Retinal pigment epithelial cell (primary cell): ENCODE measurements around the gene DPAGT1.

Experiments
- DNase-seq: peaks from one replicate; pipeline ENCODE4 v3.0.0-alpha.2; 2010; ENCODE audit warnings: low read depth
- H3K4me3 ChIP-seq: 2 replicates; pipeline ENCODE4 v1.5.1; 2011; ENCODE audit warnings: mild to moderate bottlenecking, low read length, control low read depth, moderate library complexity
- TF ChIP-seq, protein P1 (sequence below): conservative IDR thresholded peaks from 2 replicates; pipeline ENCODE4 v1.5.1; 2011; ENCODE audit warnings: low read depth, low read length, control low read depth, inconsistent platforms

Gene DPAGT1

DNA sequence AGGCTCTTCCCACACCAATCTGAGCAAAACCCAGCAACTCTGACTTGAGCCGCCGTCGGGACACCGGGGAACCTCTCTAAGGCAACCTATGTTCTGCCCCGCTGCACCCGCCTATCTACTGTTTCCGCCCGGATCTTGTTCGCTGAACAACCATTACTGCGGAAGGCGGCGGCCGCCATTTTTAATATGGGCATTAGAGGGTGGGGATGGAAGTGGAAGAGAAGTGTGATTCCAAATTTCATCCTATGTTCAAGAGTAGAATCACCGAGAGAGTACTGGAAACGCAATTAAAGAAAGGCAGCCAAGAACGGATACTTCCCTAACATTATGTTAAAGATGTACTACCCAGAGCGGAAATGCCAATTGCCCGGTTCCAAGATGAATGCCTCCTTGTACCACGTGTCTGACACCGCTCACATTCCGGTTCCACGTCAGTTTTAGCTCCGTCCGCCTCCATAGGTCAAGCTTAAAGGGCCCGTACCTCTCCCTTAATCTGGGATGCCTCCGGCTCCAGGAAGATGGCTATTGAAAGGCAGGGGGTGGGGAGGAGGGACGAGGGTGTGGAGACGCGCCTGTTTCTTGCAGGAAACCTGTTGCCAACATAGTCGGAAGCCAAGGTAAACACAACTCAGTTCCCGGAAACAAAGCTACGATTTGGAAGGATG, at the start of gene DPAGT1:
Gene DPAGT1, minus strand, starts transcription at position 95 of the 665 bp plus-strand sequence. CDS start 198 bp downstream, outside the sequence.
- peak; percentile 90 for DNase-seq
- peak within 1 kb of the TSS; percentile 88 for H3K4me3 ChIP-seq
- TF ChIP-seq, protein P1, sequence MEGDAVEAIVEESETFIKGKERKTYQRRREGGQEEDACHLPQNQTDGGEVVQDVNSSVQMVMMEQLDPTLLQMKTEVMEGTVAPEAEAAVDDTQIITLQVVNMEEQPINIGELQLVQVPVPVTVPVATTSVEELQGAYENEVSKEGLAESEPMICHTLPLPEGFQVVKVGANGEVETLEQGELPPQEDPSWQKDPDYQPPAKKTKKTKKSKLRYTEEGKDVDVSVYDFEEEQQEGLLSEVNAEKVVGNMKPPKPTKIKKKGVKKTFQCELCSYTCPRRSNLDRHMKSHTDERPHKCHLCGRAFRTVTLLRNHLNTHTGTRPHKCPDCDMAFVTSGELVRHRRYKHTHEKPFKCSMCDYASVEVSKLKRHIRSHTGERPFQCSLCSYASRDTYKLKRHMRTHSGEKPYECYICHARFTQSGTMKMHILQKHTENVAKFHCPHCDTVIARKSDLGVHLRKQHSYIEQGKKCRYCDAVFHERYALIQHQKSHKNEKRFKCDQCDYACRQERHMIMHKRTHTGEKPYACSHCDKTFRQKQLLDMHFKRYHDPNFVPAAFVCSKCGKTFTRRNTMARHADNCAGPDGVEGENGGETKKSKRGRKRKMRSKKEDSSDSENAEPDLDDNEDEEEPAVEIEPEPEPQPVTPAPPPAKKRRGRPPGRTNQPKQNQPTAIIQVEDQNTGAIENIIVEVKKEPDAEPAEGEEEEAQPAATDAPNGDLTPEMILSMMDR, result no peak

DNA sequence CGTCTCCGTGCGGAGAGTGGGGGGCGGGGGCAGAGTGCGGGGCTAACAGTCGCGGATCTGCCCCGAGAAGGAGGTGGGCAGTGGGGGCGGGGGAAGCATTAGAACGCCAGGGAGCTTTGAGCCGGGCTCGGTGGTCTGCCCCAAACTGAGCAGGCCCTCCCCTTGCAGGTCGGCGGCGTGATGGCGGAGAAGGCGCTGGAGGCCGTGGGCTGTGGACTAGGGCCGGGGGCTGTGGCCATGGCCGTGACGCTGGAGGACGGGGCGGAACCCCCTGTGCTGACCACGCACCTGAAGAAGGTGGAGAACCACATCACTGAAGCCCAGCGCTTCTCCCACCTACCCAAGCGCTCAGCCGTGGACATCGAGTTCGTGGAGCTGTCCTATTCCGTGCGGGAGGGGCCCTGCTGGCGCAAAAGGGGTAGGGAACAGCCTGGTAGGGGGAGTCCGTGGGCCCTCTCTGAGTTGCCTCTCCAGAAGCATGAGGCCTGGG, 48.2 kb upstream of the DPAGT1 start:
- no peak for DNase-seq
- peak overlapping the region; percentile 51 for H3K4me3 ChIP-seq
- TF ChIP-seq, protein P1, result no peak

DNA sequence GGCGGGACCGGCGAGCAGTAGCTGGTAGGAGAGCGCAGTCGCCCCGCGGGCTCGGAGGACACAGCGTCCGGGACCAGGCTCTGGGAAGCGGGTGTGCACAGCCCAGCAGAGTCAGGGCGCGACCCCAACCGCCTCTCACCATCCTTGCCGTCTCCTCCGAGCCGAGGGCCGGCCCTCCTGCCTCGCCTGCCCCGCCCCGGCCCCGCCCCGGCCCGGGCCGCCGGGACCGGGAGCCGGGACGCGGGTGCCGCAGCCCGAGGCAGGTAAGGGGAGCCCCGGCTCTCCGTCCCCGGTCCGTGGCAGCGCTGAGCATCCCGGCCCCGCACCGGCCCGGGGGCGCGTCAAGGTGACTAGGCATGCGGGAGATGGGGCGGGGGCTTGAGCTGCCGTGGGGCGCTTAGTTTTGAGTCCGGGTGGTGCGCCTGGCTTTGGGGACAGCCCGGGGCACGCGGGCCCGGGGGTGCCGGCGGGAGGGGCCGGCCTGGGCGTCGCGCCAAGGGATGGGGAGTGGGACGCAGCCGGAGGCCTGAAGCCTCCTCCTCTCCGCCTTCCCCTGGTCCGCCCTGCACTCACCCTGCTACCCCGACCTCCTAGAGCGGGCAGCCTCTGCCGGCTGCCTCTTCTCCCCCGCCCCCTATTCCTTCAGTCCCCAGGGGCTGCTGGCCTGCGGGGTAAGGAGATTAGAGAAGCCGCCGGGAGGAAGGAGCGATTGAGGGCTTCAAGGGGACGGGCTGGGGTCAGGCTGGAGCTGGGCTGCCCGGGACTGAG, 47.5 kb upstream of the DPAGT1 start, which contains the start of gene ABCG4:
Gene ABCG4, plus strand, starts transcription at position 35 of the 768 bp plus-strand sequence. CDS start 914 bp downstream, outside the sequence.
- no peak for DNase-seq
- TF ChIP-seq, protein P1, result no peak
- peak within 1 kb of the TSS; percentile 51 for H3K4me3 ChIP-seq

- DNase-seq, result no peak
- TF ChIP-seq, protein P1, result no peak
- peak overlapping the region; percentile 51 for H3K4me3 ChIP-seq
Measured at GRCh38 chr11:119148720-119149017, 47.0 kb upstream of the DPAGT1 start.

DNA sequence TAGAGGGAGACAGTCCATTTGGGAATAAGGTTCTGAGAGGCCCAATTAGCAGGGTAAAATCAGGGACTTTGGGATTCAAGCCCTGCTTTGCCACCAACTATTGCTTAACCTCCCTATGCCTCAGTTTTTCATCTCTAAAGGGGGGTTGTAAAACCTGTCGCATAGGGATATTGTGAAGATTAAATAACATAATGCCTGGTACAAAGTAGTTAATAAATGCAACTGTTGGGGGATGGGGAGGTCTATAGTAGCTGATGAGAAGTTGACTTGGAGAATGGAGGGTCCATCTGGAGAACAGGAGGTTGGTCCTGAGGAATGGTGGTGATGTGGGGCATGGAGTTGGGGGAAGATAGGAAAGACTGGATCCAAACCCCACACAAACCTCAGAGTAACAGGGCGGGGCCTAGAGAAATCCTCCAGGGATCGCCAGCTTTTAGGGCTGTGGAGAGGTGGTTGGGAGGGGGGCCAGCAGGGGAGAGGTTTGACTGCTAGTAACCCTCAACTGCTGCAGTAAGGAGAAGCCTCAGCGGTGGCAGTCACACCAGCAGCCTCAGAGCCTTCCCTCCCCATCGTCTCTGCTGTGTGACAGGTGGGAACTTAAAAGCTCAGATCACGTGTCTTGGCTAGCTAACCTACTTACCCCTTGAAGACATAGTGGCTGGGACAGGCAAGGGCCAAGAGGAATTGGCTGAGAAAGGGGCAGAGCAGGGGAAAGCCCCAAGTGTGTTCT, 46.1 kb upstream of the DPAGT1 start:
- DNase-seq, result no peak
- TF ChIP-seq, protein P1, result no peak
- no peak overlapping the region for H3K4me3 ChIP-seq

DNA sequence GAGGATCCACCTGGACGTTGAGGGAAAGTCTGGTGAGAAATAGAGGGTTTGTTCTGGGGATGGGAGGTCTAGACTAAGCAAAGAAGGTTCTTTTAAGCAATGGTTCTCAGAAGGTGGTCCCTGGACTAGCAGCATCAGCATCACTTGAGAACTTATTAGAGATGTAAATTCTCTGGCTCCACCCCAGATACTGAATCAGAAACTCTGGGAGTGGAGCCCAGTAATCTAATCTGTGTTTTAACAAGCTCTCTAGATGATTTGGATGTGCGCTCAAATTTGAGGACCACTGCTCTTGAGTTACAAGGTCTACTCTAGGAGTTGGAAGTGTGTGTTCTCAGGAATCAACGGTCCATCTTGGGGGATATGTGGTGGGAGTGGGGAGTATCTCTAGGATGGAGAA, 43.9 kb upstream of the DPAGT1 start:
- no peak for DNase-seq
- TF ChIP-seq, protein P1, result no peak
- H3K4me3 ChIP-seq, result no peak overlapping the region
